T-helper 1 cell treated with Interleukin-12 subunit alpha and Interleukin-12 subunit beta and Interleukin-4 antibody, amounts not matched to agents 30 μg/mL and 1 μg/mL, for 36 hours (primary cell): ENCODE results near the gene CCL11.

Experiments used
- H3K27ac Mint-ChIP-seq: one replicate; pipeline ENCODE4 v1.8.0; 2021; ENCODE audit warnings: mild to moderate bottlenecking, mixed read lengths
- H3K27me3 Mint-ChIP-seq: one replicate; pipeline ENCODE4 v1.8.0; 2021; ENCODE audit warnings: low read depth, mixed read lengths
- H3K36me3 Mint-ChIP-seq: one replicate; pipeline ENCODE4 v1.8.0; 2021; ENCODE audit warnings: low read depth, mixed read lengths
- H3K4me1 Mint-ChIP-seq: one replicate; pipeline ENCODE4 v1.8.0; 2021; ENCODE audit warnings: low read depth, mixed read lengths
- H3K4me3 Mint-ChIP-seq: one replicate; pipeline ENCODE4 v1.8.0; 2021; ENCODE audit warnings: mild to moderate bottlenecking, moderate library complexity, mixed read lengths
- H3K9me3 Mint-ChIP-seq: one replicate; pipeline ENCODE4 v1.8.0; 2021; ENCODE audit warnings: mixed read lengths

CCL11 gene

DNA sequence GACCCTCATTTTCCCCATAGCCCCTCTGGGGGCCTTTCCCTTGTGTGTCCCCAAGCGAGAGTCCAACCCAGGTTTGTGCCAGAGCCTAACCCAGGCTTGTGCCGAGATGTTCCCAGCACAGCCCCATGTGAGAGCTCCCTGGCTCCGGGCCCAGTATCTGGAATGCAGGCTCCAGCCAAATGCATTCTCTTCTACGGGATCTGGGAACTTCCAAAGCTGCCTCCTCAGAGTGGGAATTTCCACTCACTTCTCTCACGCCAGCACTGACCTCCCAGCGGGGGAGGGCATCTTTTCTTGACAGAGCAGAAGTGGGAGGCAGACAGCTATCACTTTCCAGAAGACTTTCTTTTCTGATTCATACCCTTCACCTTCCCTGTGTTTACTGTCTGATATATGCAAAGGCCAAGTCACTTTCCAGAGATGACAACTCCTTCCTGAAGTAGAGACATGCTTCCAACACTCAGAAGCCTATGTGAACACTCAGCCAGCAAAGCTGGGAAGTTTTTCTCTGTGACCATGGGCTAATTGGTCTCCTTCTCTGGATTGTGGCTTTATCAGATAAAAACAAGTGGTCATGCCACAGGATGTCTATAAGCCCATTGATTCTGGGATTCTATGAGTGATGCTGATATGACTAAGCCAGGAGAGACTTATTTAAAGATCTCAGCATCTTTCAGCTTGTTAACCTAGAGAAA, 33.0 kb upstream of the CCL11 start:
- peaks cover 49% of the 10 kb centered on the region for H3K27me3 Mint-ChIP-seq
- H3K36me3 Mint-ChIP-seq: no peaks in the 10 kb centered on the region
- no peaks in the 10 kb centered on the region for H3K4me1 Mint-ChIP-seq
- no peaks in the 10 kb centered on the region for H3K9me3 Mint-ChIP-seq
- H3K27ac Mint-ChIP-seq: no peak overlapping the region
- H3K4me3 Mint-ChIP-seq: no peak overlapping the region

DNA sequence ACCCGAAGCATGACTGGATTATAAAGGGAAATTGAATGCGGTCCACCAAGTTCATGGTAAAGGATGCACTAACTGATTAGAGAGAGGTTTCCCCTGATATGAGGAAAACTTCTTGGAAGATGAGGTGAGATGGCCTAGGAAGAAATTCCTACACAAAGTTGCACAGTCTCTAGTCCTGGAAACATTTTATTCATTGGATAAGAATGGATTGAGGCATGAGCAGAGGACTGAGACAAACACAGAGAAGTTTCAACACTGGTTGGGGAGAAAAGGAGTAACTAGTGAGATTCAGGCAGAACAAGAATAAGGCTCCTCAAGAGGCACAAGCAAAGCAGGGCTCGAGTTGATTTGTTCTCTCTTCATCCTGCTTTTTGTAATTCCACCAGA, 32.4 kb upstream of the CCL11 start:
- Mint-ChIP-seq H3K4me3 (no peak overlapping the region), H3K9me3 (no peaks in the 10 kb centered on the region), H3K27ac (no peak overlapping the region), H3K36me3 (no peaks in the 10 kb centered on the region), H3K27me3 (peaks cover 52% of the 10 kb centered on the region), H3K4me1 (no peaks in the 10 kb centered on the region)

DNA sequence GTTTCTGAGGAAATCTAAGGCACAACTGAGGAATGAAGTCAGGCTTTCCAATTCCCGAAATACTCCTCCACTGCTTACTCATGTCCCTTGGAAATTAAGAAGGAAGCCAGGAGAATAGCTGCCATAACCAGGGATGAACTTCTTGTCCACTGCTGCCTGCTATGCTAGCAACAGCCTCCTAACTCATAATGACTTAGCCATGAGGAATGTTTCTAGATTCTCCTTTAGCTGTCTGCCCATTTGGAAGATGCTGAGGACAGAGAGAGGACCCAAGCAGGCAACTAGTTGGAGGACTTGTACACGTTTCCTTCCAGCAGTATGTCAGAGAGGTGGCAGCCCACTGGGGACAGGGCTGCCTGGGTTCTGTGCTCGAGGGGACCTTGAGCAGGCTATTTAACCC, 31.4 kb upstream of the CCL11 start:
- Mint-ChIP-seq H3K9me3 (no peaks in the 10 kb centered on the region), H3K27ac (no peak overlapping the region), H3K27me3 (peaks cover 49% of the 10 kb centered on the region), H3K4me3 (no peak overlapping the region), H3K4me1 (peaks cover 2% of the 10 kb centered on the region), H3K36me3 (no peaks in the 10 kb centered on the region)

DNA sequence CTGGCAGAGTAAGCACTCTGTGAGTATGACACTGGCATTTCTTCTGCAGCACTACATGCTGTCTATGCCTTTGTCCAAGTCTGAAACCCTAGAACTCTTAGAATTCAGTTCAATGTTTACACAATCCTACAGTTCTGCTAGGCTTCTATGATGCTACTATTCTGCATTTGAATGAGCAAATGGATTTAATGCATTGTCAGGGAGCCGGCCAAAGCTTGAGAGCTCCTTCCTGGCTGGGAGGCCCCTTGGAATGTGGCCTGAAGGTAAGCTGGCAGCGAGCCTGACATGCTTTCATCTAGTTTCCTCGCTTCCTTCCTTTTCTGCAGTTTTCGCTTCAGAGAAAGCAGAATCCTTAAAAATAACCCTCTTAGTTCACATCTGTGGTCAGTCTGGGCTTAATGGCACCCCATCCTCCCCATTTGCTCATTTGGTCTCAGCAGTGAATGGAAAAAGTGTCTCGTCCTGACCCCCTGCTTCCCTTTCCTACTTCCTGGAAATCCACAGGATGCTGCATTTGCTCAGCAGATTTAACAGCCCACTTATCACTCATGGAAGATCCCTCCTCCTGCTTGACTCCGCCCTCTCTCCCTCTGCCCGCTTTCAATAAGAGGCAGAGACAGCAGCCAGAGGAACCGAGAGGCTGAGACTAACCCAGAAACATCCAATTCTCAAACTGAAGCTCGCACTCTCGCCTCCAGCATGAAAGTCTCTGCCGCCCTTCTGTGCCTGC, 30.7 kb upstream of the CCL11 start, which contains the start of gene CCL2:
CCL2 (plus strand) TSS at position 635 of the 730 bp plus-strand sequence; CDS start at position 700, 65 bp downstream.
- Mint-ChIP-seq H3K27me3 (peaks cover 53% of the 10 kb centered on the region), H3K36me3 (no peaks in the 10 kb centered on the region), H3K4me1 (peaks cover 3% of the 10 kb centered on the region), H3K9me3 (no peaks in the 10 kb centered on the region), H3K4me3 (no peak within 1 kb of the TSS), H3K27ac (no peak within 1 kb of the TSS)

DNA sequence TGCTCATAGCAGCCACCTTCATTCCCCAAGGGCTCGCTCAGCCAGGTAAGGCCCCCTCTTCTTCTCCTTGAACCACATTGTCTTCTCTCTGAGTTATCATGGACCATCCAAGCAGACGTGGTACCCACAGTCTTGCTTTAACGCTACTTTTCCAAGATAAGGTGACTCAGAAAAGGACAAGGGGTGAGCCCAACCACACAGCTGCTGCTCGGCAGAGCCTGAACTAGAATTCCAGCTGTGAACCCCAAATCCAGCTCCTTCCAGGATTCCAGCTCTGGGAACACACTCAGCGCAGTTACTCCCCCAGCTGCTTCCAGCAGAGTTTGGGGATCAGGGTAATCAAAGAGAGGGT, 30.2 kb upstream of the CCL11 start:
- H3K4me1 Mint-ChIP-seq: peaks cover 3% of the 10 kb centered on the region

DNA sequence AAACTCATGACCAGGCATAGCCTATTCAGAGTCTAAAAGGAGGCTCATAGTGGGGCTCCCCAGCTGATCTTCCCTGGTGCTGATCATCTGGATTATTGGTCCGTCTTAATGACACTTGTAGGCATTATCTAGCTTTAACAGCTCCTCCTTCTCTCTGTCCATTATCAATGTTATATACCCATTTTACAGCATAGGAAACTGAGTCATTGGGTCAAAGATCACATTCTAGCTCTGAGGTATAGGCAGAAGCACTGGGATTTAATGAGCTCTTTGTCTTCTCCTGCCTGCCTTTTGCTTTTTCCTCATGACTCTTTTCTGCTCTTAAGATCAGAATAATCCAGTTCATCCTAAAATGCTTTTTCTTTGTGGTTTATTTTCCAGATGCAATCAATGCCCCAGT, 29.7 kb upstream of the CCL11 start:
- H3K27ac Mint-ChIP-seq: no peak overlapping the region

More for the DNA sequence above, 30.2 kb upstream of the CCL11 start:
- no peak overlapping the region for H3K4me3 Mint-ChIP-seq
- no peak overlapping the region for H3K27ac Mint-ChIP-seq
- H3K9me3 Mint-ChIP-seq: no peaks in the 10 kb centered on the region
- peaks cover 52% of the 10 kb centered on the region for H3K27me3 Mint-ChIP-seq
- H3K36me3 Mint-ChIP-seq: no peaks in the 10 kb centered on the region

DNA sequence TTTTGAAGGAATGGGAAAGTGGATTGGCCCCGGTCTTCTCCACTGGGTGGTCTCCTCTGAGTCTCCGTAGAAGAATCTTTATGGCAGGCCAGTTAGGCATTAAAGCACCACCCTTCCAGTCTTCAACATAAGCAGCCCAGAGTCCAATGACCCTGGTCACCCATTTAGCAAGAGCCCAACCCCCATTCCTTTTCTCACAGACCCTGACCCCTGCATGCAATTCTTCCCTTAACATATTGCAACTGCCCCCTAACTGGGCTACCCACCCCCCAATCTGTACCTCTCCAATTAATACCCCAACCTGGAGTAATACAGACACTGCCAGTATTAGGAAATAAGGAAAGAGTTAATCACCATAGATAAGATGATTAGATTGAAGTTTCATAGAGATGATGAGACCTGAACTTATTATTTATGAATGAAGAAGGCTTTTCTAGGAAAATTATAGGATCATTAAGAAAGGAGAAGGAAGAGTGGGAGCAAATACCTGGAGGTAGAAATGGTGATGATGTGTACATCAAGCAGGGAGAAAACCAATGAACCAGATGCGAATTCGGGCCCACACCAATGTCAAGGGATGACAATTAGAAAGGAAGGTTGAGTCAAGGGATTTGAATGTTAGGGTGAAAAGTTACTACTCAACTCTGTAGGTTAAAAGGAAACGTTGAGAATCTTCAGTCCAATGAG, 28.1 kb upstream of the CCL11 start:
- Mint-ChIP-seq H3K36me3 (no peaks in the 10 kb centered on the region), H3K9me3 (no peaks in the 10 kb centered on the region), H3K27ac (no peak overlapping the region), H3K4me1 (peaks cover 14% of the 10 kb centered on the region), H3K4me3 (no peak overlapping the region), H3K27me3 (peaks cover 56% of the 10 kb centered on the region)

More for the DNA sequence above, 29.7 kb upstream of the CCL11 start:
- H3K4me3 Mint-ChIP-seq: no peak overlapping the region
- no peaks in the 10 kb centered on the region for H3K36me3 Mint-ChIP-seq
- H3K27me3 Mint-ChIP-seq: peaks cover 54% of the 10 kb centered on the region
- peaks cover 3% of the 10 kb centered on the region for H3K4me1 Mint-ChIP-seq
- H3K9me3 Mint-ChIP-seq: no peaks in the 10 kb centered on the region

DNA sequence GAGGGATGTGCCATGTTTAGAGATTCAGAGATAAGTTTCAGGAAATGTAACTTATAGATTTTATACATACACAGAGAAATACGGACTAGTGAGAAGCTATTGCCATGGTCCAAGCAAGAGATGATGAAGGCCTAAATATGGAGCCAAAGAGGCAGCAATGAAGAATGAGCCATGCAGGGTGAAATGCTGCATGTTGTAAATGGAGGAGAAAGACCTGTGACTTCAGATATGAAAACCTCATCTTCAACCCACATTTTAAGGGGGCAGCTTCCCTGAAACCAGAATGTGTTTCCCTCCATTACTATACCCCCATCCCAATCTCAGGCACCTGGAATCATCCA, 27.6 kb upstream of the CCL11 start:
- peaks cover 14% of the 10 kb centered on the region for H3K4me1 Mint-ChIP-seq
- peaks cover 54% of the 10 kb centered on the region for H3K27me3 Mint-ChIP-seq
- no peak overlapping the region for H3K4me3 Mint-ChIP-seq

DNA sequence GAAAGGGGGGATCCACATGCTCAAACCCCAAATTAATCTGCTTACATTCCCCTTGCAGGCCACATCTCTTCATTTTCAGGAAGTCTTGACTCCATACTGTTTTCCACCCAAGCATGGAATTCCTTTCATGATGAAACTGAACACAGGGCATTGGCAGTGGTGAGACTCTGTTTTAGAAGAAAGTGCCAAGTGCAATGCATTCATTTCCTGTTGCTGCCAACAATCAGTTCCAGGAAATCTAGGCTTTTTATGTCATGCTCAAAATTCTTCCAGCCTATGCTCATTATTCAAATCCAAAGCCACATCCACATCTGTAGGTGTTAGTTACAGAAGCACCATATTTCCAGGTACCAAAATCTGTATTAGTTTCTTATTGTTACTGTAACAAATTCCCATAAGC, 26.4 kb upstream of the CCL11 start:
- Mint-ChIP-seq H3K27ac (no peak overlapping the region), H3K9me3 (no peaks in the 10 kb centered on the region), H3K27me3 (peaks cover 50% of the 10 kb centered on the region), H3K36me3 (no peaks in the 10 kb centered on the region), H3K4me3 (no peak overlapping the region), H3K4me1 (peaks cover 14% of the 10 kb centered on the region)

More for the DNA sequence above, 27.6 kb upstream of the CCL11 start:
- Mint-ChIP-seq H3K36me3 (no peaks in the 10 kb centered on the region), H3K9me3 (no peaks in the 10 kb centered on the region), H3K27ac (no peak overlapping the region)

DNA sequence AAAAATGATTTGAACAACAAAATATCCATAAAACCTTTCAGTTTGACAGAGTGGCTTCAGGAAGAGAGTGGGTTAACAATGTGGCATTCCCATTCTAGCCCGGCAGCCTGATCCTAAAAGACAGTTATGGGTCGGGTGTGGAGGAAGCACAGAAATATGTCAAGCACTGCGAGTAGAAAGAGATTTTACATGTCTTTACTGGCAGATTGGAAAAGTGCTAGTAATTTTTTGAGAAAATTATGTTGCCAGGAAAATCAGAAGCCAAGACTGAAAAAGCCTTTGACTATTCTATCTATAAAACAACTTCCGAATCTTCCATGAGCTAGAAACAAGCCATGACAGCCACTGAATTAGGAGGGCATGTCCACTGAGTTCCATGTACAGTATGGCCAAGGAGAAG, 24.7 kb upstream of the CCL11 start:
- peaks cover 14% of the 10 kb centered on the region for H3K4me1 Mint-ChIP-seq
- H3K27me3 Mint-ChIP-seq: peaks cover 55% of the 10 kb centered on the region
- no peaks in the 10 kb centered on the region for H3K36me3 Mint-ChIP-seq

DNA sequence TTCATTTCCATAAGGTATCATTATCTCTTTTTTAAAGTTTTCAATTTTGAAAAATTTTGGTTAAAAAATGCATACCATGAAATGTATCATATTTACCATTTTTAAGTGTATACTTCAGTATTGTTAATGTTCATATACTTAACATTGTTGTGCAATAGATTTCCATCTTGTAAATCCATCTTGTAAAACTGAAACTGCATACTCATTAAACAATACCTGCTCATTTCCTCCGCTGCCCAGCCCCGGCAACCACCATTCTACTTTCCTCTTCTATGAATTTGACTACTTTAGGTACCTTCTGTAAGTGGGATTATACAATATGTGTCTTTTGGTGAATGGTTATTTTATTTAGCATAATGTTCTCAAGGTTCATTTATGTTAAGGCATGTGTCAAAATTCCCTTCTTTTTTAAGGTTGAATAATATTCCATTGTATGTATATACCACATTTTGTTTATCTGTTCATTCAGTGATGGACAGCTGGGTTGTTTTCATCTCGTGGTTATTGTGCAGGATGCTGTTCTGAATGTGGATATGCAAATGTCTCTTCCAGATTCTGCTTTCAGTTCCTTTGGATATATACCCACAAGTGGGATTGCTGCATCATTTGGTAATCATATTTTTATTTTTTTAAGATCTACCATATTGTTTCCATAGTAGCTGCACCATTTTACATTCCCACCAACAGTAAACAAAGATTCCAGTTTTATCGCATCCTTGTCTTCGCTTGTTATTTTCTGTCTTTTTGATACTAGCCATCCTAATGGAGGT, 23.8 kb upstream of the CCL11 start:
- H3K27ac Mint-ChIP-seq: no peak overlapping the region
- H3K4me1 Mint-ChIP-seq: peaks cover 14% of the 10 kb centered on the region
- no peaks in the 10 kb centered on the region for H3K36me3 Mint-ChIP-seq
- no peaks in the 10 kb centered on the region for H3K9me3 Mint-ChIP-seq
- H3K4me3 Mint-ChIP-seq: no peak overlapping the region
- H3K27me3 Mint-ChIP-seq: peaks cover 55% of the 10 kb centered on the region

More for the DNA sequence above, 24.7 kb upstream of the CCL11 start:
- no peaks in the 10 kb centered on the region for H3K9me3 Mint-ChIP-seq
- H3K4me3 Mint-ChIP-seq: no peak overlapping the region
- no peak overlapping the region for H3K27ac Mint-ChIP-seq

DNA sequence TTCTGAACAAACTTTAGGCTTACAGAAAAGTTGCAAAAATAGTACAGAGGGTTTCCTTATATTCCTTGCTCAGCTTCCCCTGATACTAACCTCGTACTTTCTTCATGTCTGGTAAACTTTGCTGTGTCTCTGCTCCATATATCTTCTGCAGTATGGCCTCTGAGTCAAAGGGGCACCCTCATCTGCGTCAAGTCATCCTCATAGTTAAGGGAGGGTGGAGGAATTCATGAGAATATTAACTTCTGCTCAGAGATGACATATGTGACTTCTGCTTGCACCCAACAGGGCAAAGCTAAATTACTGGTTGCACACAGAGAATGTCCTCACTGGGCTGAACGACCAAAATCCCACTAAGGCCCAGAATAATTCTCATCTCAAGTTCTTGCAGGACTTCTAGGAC, 19.8 kb upstream of the CCL11 start:
- no peak overlapping the region for H3K27ac Mint-ChIP-seq
- H3K4me3 Mint-ChIP-seq: no peak overlapping the region
- H3K4me1 Mint-ChIP-seq: peaks cover 11% of the 10 kb centered on the region
- H3K36me3 Mint-ChIP-seq: no peaks in the 10 kb centered on the region
- no peaks in the 10 kb centered on the region for H3K9me3 Mint-ChIP-seq
- peaks cover 65% of the 10 kb centered on the region for H3K27me3 Mint-ChIP-seq

DNA sequence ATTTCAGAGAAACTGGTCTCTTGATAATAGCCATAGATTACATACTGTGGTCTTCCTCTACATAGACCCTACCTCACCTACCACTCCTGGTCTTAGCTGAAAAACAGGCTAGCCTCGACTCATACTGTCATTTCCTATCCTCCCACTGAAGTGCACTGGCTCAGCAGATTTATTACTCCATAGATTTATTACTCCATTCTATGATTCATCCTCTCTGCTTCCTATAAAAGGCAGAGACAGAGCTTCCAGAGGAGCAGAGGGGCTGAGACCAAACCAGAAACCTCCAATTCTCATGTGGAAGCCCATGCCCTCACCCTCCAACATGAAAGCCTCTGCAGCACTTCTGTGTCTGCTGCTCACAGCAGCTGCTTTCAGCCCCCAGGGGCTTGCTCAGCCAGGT, 15.6 kb upstream of the CCL11 start, which contains the start of gene CCL7:
CCL7 (plus strand) TSS at position 253 of the 400 bp plus-strand sequence; CDS start at position 323, 70 bp downstream.
- no peaks in the 10 kb centered on the region for H3K9me3 Mint-ChIP-seq
- H3K4me1 Mint-ChIP-seq: no peaks in the 10 kb centered on the region
- H3K4me3 Mint-ChIP-seq: no peak within 1 kb of the TSS
- H3K27me3 Mint-ChIP-seq: peaks cover 80% of the 10 kb centered on the region
- H3K36me3 Mint-ChIP-seq: no peaks in the 10 kb centered on the region
- no peak within 1 kb of the TSS for H3K27ac Mint-ChIP-seq

DNA sequence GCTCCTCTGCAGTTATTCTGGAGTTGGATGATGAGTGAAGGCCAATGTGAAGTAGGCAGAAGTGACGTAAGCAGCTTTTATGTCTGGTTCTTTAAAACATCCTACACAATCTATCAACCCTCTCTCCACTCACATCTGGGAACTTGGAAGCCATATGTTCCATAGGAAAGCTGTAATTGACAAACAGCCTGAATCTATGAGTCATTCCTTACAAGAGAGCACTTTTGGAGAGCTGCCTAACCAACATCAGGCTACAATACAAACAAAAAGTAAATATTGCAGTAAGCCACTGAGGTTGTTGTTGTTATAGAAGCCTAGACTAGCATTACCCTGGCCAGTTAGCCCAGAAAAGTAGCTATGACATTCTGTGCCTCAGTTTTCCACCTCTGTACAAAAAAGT, 9.7 kb upstream of the CCL11 start:
- H3K4me1 Mint-ChIP-seq: no peaks in the 10 kb centered on the region
- H3K4me3 Mint-ChIP-seq: no peak overlapping the region
- no peaks in the 10 kb centered on the region for H3K36me3 Mint-ChIP-seq
- peaks cover 72% of the 10 kb centered on the region for H3K27me3 Mint-ChIP-seq
- no peak overlapping the region for H3K27ac Mint-ChIP-seq
- no peaks in the 10 kb centered on the region for H3K9me3 Mint-ChIP-seq
